Naive thymus-derived CD8-positive, alpha-beta T cell (primary cell): ENCODE measurements around the gene ARPC1A. TPM values are rescaled to one million over a fixed set of nuclear protein-coding genes. Genes with fewer than 3 reads are reported as not detected.
"Not testable (repeated sequence)": the region's sequence is repeated elsewhere in the genome, so short reads cannot be mapped to it uniquely, and the experiment has no call there.

Experiments used
- ATAC-seq, 2 donors: fragments of 150-1000 bp; cut with Tn5 transposase in 1 of 2; sonication (Bioruptor Pico), chemical (Tn5 transposase) in 1 of 2; 1 replicate in 1 of 2; 2 replicates in 1 of 2; pipeline ENCODE4 v1.10.0; 2021; ENCODE audit warnings: mild to moderate bottlenecking in 2 of 2, moderate library complexity in 2 of 2
- POLR2A ChIA-PET: fragments of 350-600 bp; sonication (Branson Sonifier 250); formaldehyde crosslinking; loops from one replicate; lab custom pipeline; 2021; ENCODE audit warnings: antibody characterized with exemption; lab: Charles Lee
- DNase-seq, 10 donors: peaks; one replicate each; pipeline versions ENCODE4 v3.0.0 to v3.0.0-alpha.2; 2020 to 2022
- H3K27ac Mint-ChIP-seq, 10 donors: one replicate each; pipeline ENCODE4 v1.8.0; 2020 to 2022; ENCODE audit warnings: mild to moderate bottlenecking in 10 of 10, mixed read lengths in 10 of 10, moderate library complexity in 4 of 10, inconsistent platforms in 1 of 10
- H3K27me3 Mint-ChIP-seq, 5 donors: one replicate each; pipeline ENCODE4 v1.8.0; 2021 to 2022; ENCODE audit warnings: mixed read lengths in 5 of 5
- H3K36me3 Mint-ChIP-seq, 3 donors: one replicate each; pipeline ENCODE4 v1.8.0; 2020 to 2022; ENCODE audit warnings: mixed read lengths in 3 of 3, mild to moderate bottlenecking in 2 of 3, inconsistent platforms in 1 of 3
- H3K4me1 Mint-ChIP-seq, 4 donors: one replicate each; pipeline ENCODE4 v1.8.0; 2021 to 2022; ENCODE audit warnings: mixed read lengths in 4 of 4
- H3K4me3 Mint-ChIP-seq, 10 donors: one replicate each; pipeline ENCODE4 v1.8.0; 2020 to 2022; ENCODE audit warnings: mild to moderate bottlenecking in 10 of 10, mixed read lengths in 10 of 10, moderate library complexity in 6 of 10, inconsistent platforms in 1 of 10
- H3K9me3 Mint-ChIP-seq, 9 donors: one replicate each; pipeline ENCODE4 v1.8.0; 2020 to 2022; ENCODE audit warnings: mixed read lengths in 9 of 9, mild to moderate bottlenecking in 3 of 9, inconsistent platforms in 1 of 9, moderate library complexity in 1 of 9
- polyA plus RNA-seq, 3 donors: library from polyadenylated mRNA; unstranded; fragments of 300-500 nt; fragmentation: Illumina TruSeq; gene quantifications; one replicate each; pipeline ENCODE4 v1.2.3, GENCODE V29; 2021
- total RNA-seq, 8 experiments: library from RNA in 2 of 8; stranded (reverse) in 2 of 8; gene quantifications; one replicate each; pipeline ENCODE4 v1.2.3 and lab custom pipeline; 2021 to 2026

The ARPC1A gene
- total and polyA plus RNA-seq, 5 experiments from 2014 or later: 42.7 to 74.8 (median 47.2) TPM

DNA sequence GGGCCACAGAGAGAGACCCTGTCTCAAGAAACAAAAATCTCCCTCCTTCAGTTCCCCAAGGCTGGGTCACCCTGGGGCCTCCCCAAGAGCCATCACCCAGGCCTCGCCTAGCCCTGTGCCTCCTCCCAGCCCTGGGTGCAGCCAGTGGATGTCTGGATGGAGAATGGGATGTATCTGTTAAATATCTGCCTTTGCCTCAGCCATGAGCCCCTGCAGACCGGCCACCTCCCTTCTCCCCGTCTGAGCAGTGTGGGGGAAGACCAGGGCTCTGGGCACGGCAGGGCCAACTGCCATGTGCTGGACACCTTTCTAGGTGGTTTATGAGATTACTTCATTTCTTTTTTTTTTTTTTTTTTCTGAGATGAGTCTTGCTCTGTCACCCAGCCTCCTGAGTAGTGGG, 58.8 kb downstream of the ARPC1A start:
- Mint-ChIP-seq H3K27me3 (no peaks in the 10 kb centered on the region), H3K27ac (peak overlapping the region in 8 of 10 donors; percentile 49 to 89 (median 78)), H3K36me3 (peaks cover 0 to 47% (median 6%) of the 10 kb centered on the region in 3 donors), H3K9me3 (no peaks in the 10 kb centered on the region), H3K4me3 (peak overlapping the region in 2 of 10 donors; percentile 20 to 28), H3K4me1 (peaks cover 23 to 58% (median 48%) of the 10 kb centered on the region in 4 donors)
- POLR2A ChIA-PET: interaction anchor here (0.8 kb wide), 1 partner anchor 11 kb away, joined by 3 read pairs; no protein-coding TSS in a partner anchor
- ATAC-seq (no peak), DNase-seq (peak in 1 of 10 donors; percentile 48)

DNA sequence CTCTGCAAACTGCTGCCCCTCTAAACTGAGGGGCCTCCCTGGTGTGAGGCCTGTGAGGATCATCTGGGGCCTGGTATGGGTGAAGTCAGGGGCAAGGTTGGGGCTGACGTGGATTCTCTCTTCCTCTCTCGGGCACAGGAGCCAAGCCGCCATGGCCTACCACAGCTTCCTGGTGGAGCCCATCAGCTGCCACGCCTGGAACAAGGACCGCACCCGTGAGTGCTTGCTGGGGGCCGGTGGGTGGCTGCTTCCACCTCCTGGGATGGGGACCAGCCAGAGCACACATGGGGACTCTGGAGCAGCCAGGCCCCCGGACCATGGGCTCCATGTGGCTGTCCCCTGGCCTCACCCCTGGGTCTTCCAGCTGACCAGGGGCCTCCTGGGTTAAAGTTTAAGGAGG, 59.9 kb downstream of the ARPC1A start:
- POLR2A ChIA-PET: interaction anchor here (0.7 to 2.9 kb wide), 4 partner anchors 14 to 24 kb away, joined by 4 to 16 read pairs (median 8); partner anchors contain the start of genes BUD31 and PDAP1
- no peak for ATAC-seq
- H3K27ac Mint-ChIP-seq: peak overlapping the region in 7 of 10 donors; percentile 28 to 78 (median 62)
- peaks cover 18 to 48% (median 37%) of the 10 kb centered on the region in 4 donors for H3K4me1 Mint-ChIP-seq
- H3K4me3 Mint-ChIP-seq: no peak overlapping the region
- H3K27me3 Mint-ChIP-seq: no peaks in the 10 kb centered on the region
- no peak for DNase-seq
- no peaks in the 10 kb centered on the region for H3K9me3 Mint-ChIP-seq
- peaks cover 0 to 57% (median 6%) of the 10 kb centered on the region in 3 donors for H3K36me3 Mint-ChIP-seq

DNA sequence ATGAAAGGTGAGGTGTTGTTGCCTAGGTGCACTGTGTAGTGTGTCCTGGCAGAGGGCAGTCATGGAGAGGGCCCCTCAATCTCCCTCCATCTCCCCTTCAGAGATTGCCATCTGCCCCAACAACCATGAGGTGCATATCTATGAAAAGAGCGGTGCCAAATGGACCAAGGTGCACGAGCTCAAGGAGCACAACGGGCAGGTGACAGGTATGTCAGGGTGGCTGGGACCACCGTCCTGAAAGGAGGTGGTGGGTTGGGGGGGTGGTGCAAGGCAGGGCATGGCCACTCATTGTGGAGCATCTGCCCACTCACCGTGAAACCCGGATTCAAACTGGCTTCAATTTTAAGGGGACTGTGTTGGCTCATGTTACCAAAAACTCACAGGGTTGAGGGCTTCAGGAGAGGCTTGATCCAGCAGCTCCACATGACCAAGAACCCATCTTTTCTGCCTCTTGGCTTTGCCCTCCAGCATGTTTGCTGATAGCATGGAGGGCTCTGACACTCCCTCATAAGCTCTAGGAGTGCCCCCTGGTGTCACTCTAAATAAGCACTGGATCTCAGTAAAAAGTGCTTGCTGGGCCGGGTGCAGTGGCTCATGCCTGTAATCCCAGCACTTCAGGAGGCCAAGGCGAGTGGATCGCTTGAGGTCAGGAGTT, 61.0 kb downstream of the ARPC1A start:
- ATAC-seq: peak; percentile 74 to 87
- DNase-seq: peak in 5 of 10 donors; percentile 48 to 73 (median 53)
- H3K4me3 Mint-ChIP-seq: peak overlapping the region in 1 of 10 donors; percentile 29
- H3K4me1 Mint-ChIP-seq: peaks cover 11 to 38% (median 27%) of the 10 kb centered on the region in 4 donors
- H3K36me3 Mint-ChIP-seq: peaks cover 0 to 65% (median 6%) of the 10 kb centered on the region in 3 donors
- H3K27me3 Mint-ChIP-seq: no peaks in the 10 kb centered on the region
- H3K27ac Mint-ChIP-seq: peak overlapping the region; percentile 59 to 93 (median 84)
- H3K9me3 Mint-ChIP-seq: no peaks in the 10 kb centered on the region
- POLR2A ChIA-PET: interaction anchor here (0.7 to 2.9 kb wide), 7 partner anchors 11 to 1041 kb away, joined by 3 to 16 read pairs (median 10); partner anchors contain the start of gene ARPC1B

DNA sequence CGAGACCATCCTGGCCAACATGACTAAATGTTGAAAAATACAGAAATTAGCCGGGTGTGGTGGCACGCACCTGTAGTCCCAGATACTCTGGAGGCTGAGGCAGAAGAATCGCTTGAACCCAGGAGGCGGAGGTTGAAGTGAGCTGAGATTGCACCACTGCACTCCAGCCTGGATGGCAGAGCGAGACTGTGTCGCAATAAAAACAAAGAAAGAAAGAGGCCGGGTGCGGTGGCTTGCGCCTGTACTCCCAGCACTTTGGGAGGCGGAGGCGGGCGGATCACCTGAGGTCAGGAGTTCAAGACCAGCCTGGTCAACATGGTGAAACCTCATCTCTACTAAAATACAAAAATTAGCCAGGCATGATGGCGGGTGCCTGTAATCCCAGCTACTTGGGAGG, 61.5 kb downstream of the ARPC1A start:
- H3K27ac Mint-ChIP-seq: peak overlapping the region in 8 of 10 donors; percentile 59 to 93 (median 86)
- not testable (repeated sequence) for DNase-seq
- POLR2A ChIA-PET: interaction anchor here (0.6 to 2.9 kb wide), 9 partner anchors 11 to 297 kb away, joined by 3 to 16 read pairs (median 7); partner anchors contain the start of genes ARPC1B, BUD31 and PDAP1

DNA sequence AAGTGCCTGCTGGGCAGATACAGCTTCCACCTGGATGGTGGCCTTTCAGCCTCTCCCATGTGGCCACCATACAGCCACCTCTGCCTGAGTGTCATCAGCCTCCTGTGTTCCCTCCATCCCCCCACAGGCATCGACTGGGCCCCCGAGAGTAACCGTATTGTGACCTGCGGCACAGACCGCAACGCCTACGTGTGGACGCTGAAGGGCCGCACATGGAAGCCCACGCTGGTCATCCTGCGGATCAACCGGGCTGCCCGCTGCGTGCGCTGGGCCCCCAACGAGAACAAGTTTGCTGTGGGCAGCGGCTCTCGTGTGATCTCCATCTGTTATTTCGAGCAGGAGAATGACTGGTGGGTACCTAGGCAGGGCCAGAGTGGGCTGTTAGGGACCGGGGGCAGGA, 62.2 kb downstream of the ARPC1A start:
- ATAC-seq (no peak), DNase-seq (no peak)
- POLR2A ChIA-PET: interaction anchor here (0.6 to 2.9 kb wide), 8 partner anchors 11 to 298 kb away, joined by 3 to 16 read pairs (median 6); partner anchors contain the start of genes BUD31, PDAP1 and ZKSCAN5
- no peaks in the 10 kb centered on the region for H3K27me3 Mint-ChIP-seq
- H3K36me3 Mint-ChIP-seq: peaks cover 0 to 74% (median 6%) of the 10 kb centered on the region in 3 donors
- H3K27ac Mint-ChIP-seq: peak overlapping the region in 5 of 10 donors; percentile 9 to 85 (median 39)
- H3K9me3 Mint-ChIP-seq: no peaks in the 10 kb centered on the region
- peaks cover 11 to 40% (median 30%) of the 10 kb centered on the region in 4 donors for H3K4me1 Mint-ChIP-seq
- no peak overlapping the region for H3K4me3 Mint-ChIP-seq

More for the DNA sequence above, 61.5 kb downstream of the ARPC1A start:
- peak overlapping the region in 1 of 10 donors; percentile 29 for H3K4me3 Mint-ChIP-seq
- peaks cover 0 to 69% (median 6%) of the 10 kb centered on the region in 3 donors for H3K36me3 Mint-ChIP-seq
- not testable (repeated sequence) for H3K27me3 Mint-ChIP-seq, ATAC-seq, H3K9me3 Mint-ChIP-seq
- H3K4me1 Mint-ChIP-seq: peaks cover 11 to 37% (median 27%) of the 10 kb centered on the region in 4 donors

DNA sequence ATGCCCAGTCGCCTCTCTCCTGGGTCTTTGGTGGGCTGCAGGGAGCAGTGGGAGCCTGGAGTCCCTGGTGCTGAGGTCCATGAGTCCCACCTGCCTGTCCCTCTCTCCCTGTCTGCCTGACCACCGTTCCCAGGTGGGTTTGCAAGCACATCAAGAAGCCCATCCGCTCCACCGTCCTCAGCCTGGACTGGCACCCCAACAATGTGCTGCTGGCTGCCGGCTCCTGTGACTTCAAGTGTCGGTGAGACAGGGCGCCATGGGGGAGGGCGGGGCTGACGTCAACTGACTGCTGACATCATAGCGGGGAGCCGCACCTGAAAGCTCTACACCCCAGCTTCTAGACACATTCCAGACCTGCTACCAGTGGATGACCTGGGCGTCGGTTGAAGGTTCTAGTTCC, 64.1 kb downstream of the ARPC1A start:
- POLR2A ChIA-PET: interaction anchor here (0.9 to 6.2 kb wide), 6 partner anchors 9 to 168 kb away, joined by 4 to 95 read pairs (median 8); partner anchors contain the start of genes ARPC1B, BUD31 and PDAP1
- Mint-ChIP-seq H3K36me3 (peaks cover 0 to 81% (median 6%) of the 10 kb centered on the region in 3 donors), H3K4me1 (peaks cover 5 to 38% (median 26%) of the 10 kb centered on the region in 4 donors), H3K4me3 (no peak overlapping the region), H3K27ac (peak overlapping the region in 1 of 10 donors; percentile 10), H3K9me3 (no peaks in the 10 kb centered on the region), H3K27me3 (no peaks in the 10 kb centered on the region)
- ATAC-seq (no peak), DNase-seq (no peak)

DNA sequence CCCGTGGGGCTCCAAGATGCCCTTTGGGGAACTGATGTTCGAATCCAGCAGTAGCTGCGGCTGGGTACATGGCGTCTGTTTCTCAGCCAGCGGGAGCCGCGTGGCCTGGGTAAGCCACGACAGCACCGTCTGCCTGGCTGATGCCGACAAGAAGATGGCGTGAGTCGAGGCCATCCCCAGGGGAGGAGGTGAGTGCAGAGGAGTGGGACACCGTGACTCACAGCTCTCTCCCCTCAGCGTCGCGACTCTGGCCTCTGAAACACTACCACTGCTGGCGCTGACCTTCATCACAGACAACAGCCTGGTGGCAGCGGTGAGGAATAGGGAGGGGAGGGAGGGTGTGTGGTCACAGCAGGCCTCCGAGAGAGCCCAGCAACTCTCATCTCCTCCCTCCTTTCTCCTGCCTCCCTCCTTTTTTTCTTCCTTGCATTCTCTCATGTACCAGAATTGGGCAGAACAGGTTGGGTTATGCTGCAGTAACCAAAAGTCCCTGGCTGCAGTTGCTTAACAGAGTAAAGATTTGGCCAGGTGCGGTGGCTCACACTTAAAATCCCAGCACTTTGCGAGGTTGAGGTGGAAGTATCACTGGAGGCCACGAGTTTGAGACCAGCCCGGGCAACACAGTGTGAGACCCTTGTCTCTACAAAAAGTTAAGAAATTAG, 65.4 kb downstream of the ARPC1A start:
- POLR2A ChIA-PET: interaction anchor here (1.2 to 6.2 kb wide), 6 partner anchors 9 to 18 kb away, joined by 5 to 95 read pairs (median 14); partner anchors contain the start of genes ARPC1B, BUD31 and PDAP1
- H3K9me3 Mint-ChIP-seq: no peaks in the 10 kb centered on the region
- H3K27ac Mint-ChIP-seq: peak overlapping the region in 3 of 10 donors; percentile 8 to 89 (median 71)
- H3K4me3 Mint-ChIP-seq: peak overlapping the region in 3 of 10 donors; percentile 12 to 55 (median 32)
- no peak for ATAC-seq
- H3K27me3 Mint-ChIP-seq: no peaks in the 10 kb centered on the region
- H3K36me3 Mint-ChIP-seq: peaks cover 0 to 92% (median 6%) of the 10 kb centered on the region in 3 donors
- no peak for DNase-seq
- peaks cover 4 to 32% (median 22%) of the 10 kb centered on the region in 4 donors for H3K4me1 Mint-ChIP-seq

DNA sequence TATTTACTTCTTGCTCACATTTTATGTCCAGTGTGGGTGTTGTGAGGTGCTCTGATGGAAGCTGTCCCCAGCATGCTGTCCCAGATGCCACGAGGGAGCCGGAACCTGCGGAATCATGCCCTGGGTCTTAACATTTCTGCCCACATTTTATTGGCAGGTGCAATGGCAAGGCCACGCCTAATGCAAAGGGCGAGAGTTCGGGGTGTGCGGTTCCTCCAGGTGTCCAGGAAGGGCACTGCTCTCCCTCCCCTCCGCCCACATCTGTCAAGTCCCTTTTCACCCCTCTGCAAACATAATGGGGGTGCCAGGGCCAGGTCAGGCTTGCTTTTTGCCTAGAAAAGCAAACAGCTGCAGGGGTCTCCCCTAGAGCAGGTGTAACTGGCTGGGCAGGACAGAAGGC, 66.3 kb downstream of the ARPC1A start:
- H3K9me3 Mint-ChIP-seq: no peaks in the 10 kb centered on the region
- POLR2A ChIA-PET: interaction anchor here (1.1 to 6.2 kb wide), 8 partner anchors 11 to 106 kb away, joined by 3 to 95 read pairs (median 15); partner anchors contain the start of genes ARPC1B, BUD31, CPSF4 and PDAP1
- H3K4me1 Mint-ChIP-seq: peaks cover 1 to 25% (median 21%) of the 10 kb centered on the region in 4 donors
- H3K27ac Mint-ChIP-seq: peak overlapping the region in 8 of 10 donors; percentile 26 to 96 (median 84)
- peak overlapping the region in 7 of 10 donors; percentile 12 to 83 (median 48) for H3K4me3 Mint-ChIP-seq
- peaks cover 0 to 90% (median 5%) of the 10 kb centered on the region in 3 donors for H3K36me3 Mint-ChIP-seq
- DNase-seq: no peak
- ATAC-seq: no peak
- no peaks in the 10 kb centered on the region for H3K27me3 Mint-ChIP-seq

DNA sequence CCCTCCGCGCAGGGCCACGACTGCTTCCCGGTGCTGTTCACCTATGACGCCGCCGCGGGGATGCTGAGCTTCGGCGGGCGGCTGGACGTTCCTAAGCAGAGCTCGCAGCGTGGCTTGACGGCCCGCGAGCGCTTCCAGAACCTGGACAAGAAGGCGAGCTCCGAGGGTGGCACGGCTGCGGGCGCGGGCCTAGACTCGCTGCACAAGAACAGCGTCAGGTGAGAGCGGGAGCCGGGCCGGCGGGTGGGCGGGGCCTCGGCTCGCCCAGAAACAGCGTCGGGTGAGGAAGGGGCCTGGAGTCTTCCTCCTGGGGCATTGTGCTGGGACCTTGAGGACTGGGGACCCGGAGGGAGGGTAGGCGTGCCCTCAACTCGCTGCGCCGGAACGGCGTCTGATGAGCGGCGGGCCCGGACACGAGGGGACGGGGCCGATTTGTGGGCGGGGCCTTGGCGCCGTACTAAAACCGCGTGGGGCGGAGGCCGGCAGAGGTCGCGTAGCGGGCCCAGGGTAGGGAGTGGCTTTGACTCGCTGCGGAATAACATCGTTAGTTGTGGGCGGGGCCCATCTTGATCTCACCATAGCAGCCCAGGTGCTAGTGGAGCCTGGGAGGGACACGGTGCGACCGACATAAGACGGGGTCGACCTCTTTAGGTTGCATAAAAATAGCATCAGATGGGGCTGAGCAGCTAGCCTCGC, 67.1 kb downstream of the ARPC1A start:
- no peaks in the 10 kb centered on the region for H3K27me3 Mint-ChIP-seq
- no peaks in the 10 kb centered on the region for H3K9me3 Mint-ChIP-seq
- peak overlapping the region; percentile 80 to 97 (median 94) for H3K27ac Mint-ChIP-seq
- DNase-seq: peak; percentile 68 to 93 (median 84)
- peaks cover 1 to 26% (median 23%) of the 10 kb centered on the region in 4 donors for H3K4me1 Mint-ChIP-seq
- H3K4me3 Mint-ChIP-seq: peak overlapping the region; percentile 77 to 93 (median 85)
- POLR2A ChIA-PET: interaction anchor here (0.5 to 6.2 kb wide), 13 partner anchors 10 to 108 kb away, joined by 3 to 95 read pairs (median 5); partner anchors contain the start of genes ARPC1A, ARPC1B, BUD31 and CPSF4
- peak; percentile 95 to 96 for ATAC-seq
- H3K36me3 Mint-ChIP-seq: peaks cover 0 to 90% (median 3%) of the 10 kb centered on the region in 3 donors

DNA sequence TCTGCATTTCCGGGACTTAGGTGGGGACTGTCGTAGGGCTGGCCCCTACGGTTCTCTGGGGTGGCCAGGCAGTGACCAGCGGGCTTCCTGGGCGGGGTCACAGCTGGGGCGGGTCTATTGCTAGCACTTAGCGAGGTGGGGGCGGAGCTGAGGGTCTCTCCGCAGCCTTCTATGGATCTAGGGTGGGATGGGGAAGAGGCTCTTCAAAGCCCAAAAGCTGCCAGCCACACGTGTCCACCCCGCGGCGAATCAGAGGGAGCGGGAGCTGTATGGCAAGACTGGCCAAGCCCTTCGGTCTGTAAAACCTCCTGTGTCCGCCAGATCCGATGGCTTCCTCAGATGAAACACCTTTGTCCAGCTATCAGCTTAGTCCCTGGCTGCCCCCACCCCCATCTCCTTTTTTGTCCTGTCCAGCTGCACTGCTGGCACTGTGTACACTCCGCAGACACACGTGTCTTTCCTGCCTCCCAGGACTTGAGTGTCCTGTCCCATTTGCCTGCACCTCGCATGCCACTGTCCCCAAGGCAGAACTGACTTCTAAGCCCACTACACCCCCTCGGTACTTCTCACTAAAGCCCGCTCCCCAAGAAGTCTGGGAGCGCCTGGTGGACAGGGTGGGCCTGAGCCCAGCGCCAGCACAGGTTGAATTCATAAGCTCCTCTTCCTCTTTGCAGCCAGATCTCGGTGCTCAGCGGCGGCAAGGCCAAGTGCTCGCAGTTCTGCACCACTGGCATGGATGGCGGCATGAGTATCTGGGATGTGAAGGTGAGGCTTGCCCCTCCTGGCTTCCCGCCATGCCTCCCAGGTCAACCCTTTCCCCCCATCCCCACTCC, 67.9 kb downstream of the ARPC1A start:
- no peaks in the 10 kb centered on the region for H3K27me3 Mint-ChIP-seq
- H3K4me3 Mint-ChIP-seq: peak overlapping the region; percentile 77 to 93 (median 85)
- no peaks in the 10 kb centered on the region for H3K9me3 Mint-ChIP-seq
- POLR2A ChIA-PET: interaction anchor here (0.5 to 6.2 kb wide), 19 partner anchors 10 to 1034 kb away, joined by 3 to 95 read pairs (median 4); partner anchors contain the start of genes ARPC1A, ARPC1B, BUD31 and PDAP1
- no peak for DNase-seq
- peaks cover 3 to 31% (median 29%) of the 10 kb centered on the region in 4 donors for H3K4me1 Mint-ChIP-seq
- H3K36me3 Mint-ChIP-seq: peaks cover 0 to 90% (median 7%) of the 10 kb centered on the region in 3 donors
- ATAC-seq: no peak
- H3K27ac Mint-ChIP-seq: peak overlapping the region; percentile 80 to 97 (median 94)
